NCI-H524 treated with DMSO at 0.1 percent for 48 hours (cell line): ENCODE measurements around the gene CPA5.
"Not testable (repeated sequence)": the region's sequence is repeated elsewhere in the genome, so short reads cannot be mapped to it uniquely, and the experiment has no call there.

Source experiments
- DNase-seq: peaks from one replicate; lab custom pipeline; 2025; lab: John Stamatoyannopoulos, UW

The CPA5 gene

DNA sequence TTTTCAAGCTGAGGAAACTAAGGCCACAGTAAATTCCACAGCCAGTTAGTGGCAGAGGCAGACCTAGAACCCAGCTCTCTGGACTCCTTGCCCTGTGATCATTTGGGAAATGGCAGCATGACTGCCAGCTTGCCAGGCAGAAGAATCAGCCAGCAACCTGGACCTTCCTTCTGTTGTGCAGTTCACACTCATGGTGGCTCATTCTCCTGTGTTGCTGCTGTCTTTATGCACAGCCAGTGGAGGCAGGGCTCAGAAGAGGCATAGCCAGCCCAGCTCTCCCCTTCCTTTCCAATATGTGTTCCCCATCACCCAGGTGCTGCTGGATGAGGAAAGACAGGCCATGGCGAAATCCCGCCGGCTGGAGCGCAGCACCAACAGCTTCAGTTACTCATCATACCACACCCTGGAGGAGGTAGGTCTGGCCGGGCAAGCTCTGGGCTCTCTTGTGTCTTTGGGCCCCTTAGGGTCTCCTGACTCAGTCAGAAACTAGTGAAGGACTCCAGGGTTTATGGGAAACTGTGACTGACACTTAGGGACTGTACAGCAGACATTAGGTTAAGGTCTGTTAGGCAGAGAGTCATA, 14.8 kb downstream of the CPA5 start:
- DNase-seq = no peak

DNA sequence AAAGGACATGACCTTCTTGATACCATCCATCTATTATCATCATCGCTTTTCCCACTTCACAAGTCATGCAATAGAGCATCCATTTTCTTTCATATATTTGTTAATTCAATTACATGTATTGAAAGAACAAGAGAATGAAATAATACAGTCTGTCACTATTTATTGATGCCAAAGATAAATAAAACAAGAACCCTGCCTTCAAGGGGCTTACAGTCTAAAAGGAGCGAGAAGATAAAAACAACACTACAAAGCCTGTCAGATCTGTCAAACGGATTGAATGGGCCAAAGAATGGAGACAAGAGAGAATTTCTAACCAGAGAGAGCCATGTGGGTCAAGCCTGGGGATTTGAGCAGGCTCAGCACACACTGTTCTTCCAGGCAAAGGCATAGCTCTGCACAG, 15.9 kb downstream of the CPA5 start:
- no peak for DNase-seq

DNA sequence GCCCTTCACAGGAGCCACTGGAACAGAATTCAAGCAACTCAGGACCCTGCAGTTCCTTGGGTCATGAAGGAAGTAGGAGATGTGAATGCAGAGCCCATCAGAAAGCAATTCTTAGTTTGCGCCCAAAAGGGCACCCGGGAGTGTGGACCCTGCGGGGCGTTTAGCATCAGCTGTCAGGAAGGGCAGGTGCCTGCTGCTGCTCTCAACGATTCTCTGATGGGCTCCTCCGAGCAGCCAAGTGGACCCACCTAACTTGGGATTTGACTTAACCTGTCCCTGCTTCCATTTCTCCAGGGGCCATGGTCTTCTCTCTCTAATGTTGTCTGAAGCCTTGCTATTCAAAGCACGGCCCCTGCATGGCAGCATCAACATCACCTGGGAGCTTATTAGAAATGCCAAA, 17.1 kb downstream of the CPA5 start:
- no peak for DNase-seq

DNA sequence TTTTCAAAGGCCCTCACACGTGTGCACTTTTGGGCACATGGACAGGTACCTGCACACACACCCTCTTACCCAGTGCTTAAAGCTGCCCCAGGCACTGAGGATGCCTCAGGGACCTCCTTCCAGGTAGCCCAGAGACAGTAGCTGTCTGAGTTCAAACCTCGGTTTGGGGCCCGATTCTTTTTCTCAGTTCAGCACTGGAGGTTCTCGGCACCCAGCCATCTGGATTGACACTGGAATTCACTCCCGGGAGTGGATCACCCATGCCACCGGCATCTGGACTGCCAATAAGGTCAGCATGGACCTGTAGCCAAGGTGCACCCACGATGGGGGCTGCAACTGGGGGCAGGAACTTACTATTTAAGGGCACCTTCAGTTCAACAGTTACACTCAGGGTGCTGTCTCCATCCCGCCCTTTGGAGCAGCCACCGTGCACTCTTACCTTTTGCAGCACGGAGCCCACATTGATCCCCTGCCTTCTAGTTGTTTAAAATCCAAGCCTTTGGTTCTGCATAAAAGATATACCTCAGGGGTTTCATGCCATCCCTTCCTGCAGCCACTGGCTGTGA, 17.7 kb downstream of the CPA5 start:
- no peak for DNase-seq

DNA sequence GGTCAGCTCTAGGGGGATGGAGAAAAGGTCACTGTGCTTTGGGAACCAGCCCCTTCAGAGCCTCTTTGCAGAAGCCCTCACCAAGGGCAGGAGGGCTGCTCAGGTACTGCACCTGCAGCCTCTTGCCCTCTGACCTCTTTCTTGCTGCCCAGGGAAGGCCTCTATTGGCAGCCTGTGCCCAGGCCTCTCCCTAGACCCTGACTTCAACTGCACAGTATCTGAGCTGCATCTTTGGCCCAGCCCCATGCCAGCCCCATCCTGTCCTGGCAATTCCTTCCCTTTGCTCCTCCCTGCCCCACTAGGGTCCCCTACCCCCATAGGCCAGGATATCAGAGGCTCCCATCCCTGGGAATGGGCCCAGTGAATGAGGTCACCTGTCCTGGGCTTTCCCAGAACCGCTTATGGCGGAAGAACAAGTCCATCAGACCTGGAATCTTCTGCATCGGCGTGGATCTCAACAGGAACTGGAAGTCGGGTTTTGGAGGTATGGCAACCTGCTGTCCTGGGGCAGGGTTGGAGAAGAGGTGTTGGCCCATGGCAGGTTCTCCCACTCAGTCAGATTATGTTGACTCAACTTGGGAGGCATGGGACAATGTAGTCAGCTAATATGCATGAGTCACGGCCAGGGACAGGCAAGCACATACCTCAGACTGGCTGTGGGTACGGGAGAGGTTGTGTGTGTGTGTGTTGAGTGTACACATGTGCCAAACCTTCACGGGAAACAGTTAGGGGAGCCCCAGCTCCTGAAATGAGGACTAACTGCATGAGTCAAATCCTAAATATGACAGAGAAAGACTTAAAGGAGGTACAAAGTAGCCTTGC, 18.6 kb downstream of the CPA5 start:
- DNase-seq = no peak

DNA sequence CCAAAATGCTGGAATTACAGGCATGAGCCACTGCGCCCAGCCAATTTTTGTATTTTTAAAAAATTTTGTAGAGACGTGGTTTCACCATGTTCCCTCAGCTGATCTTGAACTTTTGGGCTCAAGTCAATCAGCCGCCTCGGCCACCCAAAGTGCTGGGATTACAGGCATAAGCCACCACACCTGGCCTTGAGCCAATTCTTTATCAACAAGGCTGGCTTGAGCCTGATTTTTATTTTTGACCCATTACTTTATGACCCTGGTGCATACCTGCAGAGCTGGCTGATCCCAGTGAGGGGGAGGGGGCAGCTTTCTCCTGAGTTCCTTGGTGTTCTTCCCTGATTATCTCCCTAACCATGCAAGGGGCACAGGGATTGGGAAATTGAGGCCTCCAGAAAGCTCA, 19.8 kb downstream of the CPA5 start:
- DNase-seq = no peak

DNA sequence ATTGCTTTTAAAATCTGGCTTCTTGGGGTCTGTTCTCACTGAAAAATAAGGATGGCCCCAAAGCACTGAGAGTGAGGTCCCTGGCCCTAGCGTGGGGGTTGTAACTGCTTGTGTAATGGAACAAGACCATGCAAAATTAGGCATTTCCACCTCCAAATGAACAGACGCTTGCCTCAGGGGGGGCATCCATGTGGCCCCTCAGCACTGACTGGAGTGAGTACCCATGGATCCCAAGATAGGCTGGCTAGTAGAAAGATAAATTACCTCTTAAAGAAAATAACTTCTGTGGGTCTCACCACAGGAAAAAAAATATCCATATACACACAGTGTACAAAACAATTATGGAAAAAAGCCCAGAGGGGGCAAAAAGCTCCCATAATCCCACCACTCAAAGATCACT, 20.5 kb downstream of the CPA5 start:
- no peak for DNase-seq

DNA sequence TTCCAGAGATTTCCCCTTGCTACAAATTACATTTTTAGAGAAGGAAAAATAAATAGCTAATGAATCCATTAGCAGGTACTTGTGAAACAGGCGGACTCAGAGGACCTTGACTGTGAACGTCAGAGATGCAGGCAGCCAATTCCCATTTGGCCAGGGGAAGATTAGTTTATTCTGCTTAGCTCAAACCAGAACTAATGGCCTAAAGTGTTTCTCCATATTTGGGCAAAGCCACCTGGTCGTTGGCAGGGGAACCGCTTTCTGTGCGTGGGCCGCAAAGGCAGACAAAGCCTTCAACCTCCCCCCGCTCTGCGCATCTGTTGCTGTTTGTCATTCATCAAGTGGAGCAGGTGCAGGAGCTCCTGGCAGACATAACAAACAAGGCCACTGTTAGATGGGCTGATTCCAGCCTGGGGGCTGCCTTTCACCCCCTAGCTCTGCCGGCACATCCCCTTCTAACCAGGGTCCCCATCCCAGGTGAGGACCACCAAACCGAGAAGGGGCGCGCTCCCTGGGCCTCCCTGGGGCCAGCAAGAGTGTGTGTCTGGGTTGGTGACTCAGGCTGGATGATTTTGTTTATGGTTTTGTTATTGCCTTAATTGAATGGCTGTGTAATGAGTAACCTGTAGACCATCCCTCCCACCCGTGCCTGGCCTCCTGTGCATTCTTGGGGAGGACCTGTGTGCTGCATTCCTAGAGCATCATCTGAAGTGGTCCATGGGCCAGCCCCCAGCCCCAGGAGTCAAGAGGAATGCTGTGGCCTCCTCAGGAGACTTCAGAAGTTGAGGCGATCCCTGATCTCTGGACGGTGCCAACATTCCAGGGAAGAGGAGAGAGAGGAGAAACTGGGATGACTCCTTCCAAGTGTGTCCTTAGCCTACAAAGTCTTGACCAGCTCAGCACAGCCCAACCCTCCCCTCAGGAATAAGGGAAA, 21.2 kb downstream of the CPA5 start:
- peak; percentile 96 for DNase-seq

DNA sequence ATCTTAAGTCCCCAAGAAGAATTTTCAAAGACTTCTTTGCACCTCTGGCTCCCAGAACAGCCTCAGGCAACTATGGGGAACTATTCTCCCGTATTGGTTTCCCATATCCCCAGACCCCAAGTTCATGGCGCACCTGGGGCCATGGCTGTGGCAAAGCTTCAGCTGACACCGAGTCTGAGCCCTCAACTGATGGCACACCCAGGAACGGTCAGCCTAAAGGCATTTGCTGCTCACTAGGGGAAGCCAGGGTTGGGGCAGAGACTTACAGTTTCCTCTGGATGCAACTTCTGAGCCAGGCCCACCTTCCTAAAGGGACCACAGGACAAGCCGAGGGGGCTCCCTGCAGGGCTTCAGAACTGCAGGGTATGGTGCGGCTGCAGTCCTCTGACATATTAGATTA, 21.9 kb downstream of the CPA5 start:
- DNase-seq = no peak

DNA sequence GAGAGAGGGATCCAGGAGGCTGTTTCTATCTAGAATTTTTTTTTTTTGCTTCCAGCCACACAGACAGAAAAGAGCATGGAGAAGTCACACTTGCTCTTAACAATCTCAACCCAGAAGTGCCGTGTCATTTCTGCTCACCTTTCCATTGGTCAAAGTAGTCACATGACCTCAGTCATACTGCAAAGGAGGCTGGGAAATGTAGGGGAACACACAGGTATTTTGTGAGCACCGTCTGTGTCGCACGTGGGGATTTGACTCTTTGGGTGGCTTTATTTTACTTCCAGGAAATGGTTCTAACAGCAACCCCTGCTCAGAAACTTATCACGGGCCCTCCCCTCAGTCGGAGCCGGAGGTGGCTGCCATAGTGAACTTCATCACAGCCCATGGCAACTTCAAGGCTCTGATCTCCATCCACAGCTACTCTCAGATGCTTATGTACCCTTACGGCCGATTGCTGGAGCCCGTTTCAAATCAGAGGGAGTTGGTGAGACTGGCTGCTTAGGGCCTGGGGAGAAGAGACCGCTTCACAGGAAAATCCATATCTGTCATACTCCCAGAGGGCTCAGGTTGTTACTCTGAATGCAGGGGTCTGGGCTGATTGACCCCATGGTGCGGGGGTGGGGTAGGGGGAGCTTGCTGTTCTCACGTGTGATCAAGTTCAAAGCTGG, 22.6 kb downstream of the CPA5 start:
- DNase-seq = no peak

DNA sequence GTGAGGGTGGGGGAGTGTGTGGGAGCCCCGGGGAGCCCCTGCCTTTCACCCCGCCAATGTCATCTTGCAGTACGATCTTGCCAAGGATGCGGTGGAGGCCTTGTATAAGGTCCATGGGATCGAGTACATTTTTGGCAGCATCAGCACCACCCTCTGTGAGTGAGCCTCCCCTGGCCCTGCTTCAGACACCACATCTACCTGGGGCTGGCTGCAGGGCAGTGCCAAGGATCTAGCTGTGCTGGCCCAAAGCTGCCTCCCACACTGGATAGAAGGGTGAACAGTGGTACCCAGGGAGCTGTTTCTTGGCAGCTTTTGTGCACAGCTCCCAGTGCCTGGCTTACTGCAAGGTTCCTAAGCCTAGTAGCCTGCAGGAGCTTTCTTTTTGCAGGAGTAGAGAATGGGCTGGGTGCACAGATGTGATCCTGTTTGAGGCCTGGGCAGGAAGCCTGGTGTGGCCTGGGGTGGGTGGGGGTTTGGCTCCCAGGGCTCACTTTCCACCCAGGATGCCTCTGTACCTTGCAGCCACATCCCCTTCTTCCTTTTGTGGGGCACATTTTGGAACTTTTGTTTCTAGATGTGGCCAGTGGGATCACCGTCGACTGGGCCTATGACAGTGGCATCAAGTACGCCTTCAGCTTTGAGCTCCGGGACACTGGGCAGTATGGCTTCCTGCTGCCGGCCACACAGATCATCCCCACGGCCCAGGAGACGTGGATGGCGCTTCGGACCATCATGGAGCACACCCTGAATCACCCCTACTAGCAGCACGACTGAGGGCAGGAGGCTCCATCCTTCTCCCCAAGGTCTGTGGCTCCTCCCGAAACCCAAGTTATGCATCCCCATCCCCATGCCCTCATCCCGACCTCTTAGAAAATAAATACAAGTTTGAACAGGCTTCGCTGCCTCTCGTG, 23.5 kb downstream of the CPA5 start:
- no peak for DNase-seq

DNA sequence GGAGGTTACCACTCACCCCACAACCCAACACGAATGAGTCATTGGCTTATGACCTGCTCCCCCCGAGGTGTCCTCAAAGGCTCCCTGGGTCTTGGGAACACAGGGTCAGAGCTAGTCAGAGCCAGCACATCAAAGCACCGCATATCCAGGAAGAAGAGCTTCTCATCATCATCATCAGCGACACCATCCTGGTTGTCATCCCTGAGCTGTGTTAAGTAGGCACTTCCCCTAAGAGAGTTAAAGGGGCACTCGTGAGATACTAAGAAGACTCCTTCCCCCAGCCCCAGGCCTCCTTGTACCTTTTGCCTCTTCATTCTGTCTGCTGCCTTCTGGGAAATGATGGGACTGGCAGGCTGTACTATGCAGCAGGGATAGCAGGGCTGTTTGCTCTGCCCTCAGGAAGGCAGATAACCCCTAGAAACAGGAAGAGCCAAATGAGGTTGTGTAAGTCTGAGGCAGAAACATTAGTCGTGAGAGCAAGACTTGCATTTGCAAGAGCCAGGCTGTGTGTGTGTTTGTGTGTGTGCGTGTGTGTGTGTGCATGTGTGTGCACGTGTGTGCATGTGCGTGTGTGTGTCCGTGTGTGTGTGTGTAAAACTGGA, 24.6 kb downstream of the CPA5 start:
- DNase-seq = no peak

DNA sequence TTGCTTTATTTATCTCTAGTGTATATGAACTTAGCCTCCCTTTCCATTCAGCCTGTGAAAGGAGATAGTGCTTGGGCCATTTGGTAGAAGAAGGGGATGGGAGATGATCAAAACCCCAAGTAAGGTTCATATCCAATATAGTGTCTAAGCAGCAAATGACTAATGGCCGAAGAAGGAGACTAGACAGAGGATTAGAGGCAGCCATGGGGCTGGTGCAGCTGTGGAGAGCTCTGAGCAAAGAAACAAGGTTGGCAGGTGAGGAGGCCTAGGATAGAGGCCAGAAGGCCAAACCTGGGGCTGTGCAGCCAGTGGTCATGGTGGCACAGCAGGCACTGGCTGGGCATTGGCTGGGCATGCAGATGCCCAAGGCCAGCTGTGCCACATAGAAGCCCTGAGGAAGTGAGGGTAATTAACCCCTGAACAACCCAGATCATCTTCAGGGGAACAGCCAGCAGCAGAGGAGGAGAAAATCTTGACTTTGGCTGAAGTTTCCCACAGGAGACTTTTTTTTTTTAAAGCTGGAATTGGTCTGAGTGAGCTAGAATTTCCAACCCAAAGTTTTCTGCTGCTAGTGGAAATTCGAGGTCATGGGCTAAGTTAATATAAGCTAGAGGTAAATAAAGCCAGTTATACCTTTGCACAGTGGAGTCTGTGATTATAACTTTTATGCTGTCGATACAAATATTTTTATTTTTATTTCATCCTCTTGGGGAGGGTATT, 25.4 kb downstream of the CPA5 start:
- no peak for DNase-seq

DNA sequence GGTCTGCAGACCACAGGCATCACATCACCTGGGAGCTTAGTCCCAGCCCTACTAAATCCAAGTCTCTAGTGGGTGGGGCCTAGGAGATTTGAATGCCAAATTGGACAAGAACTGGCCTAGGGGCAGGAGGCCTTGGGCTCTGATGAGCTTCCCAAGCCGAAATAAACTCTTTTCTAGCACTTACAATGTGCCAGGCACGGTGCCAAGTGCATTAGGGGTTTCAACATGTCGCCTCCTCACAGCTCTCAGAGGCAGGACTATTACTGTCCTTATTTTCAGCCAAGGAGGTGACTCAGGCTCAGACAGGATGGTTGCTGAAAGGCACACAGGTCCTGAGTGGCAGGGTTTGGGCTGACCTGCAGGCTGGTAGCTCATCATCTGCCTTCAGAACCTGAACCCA, 26.4 kb downstream of the CPA5 start:
- no peak for DNase-seq

DNA sequence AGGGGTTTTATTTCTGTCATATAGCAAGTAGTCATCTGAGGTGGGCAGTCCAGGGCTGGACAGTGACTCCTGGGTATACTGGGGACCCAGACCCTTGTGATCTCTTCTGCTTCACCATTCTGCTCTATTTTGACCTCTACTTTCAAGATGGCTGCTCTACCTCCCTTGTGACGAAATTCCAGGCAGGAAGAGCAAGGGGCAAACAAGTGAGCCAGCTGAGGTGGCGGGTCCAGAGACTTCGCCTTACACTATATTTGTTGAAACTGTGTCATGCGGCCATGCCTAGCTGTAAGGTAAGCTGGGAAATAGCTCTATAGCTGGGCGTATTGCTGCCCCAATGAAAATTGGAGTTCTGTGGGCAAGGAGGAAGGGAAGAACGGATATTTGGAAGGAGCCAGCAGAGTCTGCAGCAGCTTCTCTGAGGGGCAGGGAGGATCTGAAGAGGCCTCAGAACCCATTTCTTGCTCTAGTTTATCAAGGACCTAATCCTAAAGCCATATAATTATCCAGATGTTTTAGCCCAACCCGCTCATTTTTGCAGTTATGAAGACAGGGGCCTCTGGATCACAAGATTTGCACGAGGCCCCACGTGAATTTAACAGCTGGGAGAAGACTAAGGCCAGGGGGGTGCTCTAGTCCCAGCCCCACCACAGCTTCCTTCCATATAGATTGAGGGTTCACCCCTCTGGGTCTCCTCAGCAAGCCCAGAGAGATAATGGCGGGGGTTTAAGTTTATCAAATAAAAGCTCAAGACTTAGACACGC, 28.0 kb downstream of the CPA5 start:
- DNase-seq = no peak

DNA sequence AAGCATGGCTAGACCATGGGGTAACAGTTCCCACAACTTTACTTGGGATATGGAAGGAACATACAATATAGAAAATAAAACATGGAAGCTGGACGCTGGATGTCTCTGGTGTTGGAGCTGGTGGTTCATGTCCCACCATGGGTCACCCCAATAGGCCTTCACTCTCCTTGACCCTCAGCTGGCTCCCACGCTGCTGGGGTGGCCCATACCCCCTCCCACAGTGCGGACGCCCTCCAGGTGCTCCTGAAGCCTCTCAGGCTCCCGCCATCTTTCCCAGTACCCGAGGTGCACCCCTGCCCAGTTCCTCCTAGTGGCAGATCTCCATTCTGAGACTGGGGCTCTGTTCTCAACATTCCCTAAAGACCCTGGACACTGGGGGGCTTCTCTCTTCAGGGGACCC, 29.9 kb downstream of the CPA5 start:
- DNase-seq = no peak

DNA sequence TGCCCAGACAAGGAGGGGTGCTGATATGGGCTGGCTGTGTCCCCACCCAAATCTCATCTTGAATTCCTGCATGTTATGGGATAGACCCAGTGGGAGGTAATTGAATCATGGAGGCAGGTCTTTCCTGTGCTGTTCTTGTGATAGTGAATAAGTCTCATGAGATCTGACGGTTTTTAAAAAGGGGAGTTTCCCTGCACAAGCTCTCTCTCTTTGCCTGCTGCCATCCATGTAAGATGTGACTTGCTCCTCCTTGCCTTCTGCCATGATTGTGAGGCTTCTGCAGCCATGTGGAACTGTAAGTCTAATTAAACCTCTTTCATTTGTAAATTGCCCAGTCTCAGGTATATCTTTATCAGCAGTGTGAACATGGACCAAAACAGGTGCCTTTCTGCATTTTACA, 31.8 kb downstream of the CPA5 start:
- DNase-seq = not testable (repeated sequence)

DNA sequence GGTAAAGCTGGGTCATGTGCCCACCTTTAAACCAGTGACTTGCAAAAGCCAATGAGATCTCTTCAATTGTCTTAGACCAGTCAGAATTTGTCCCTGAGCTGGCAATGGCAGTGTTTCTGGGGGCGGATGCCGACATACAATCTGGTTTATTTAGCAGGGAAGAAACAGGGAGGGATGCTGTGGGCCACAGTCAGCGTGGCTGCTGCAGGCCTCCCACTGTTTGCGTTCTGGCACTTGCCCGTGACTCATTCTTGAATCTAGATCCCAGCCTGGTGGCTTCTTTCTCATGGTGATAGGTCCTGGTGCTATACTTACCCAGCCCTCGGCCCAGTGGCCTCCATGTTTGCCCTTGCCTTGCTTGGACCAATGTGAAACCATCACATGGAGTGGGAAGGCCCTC, 32.6 kb downstream of the CPA5 start:
- DNase-seq = no peak

DNA sequence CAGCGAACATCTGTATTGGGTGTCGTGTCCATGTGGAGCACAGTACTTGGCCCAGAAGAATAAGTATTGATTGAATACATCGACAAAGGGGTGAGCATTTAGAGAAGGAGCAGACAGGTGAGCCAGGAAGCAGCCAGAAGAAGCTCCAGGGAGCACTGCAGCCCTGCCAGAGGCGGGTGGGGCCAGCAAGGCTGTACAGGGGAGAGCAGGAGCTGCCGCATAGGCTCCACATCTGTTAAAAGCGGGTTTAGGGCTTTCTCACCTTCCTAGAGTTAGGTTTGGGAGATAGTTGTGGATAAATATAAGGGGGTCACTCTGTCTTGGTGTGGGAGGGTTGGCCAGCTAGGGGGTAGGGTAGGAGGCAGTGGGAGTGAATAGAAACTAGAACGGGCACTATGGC, 34.4 kb downstream of the CPA5 start:
- DNase-seq = no peak
